Transverse colon (tissue), 4 donors: ENCODE measurements around the gene MOCS1. TPM values are rescaled to one million over a fixed set of nuclear protein-coding genes. Genes with fewer than 3 reads are reported as not detected.

Source experiments
- DNase-seq: peaks from one replicate; pipeline ENCODE4 v3.0.0-alpha.2; 2019
- H3K27ac ChIP-seq, 4 donors: fragments of 200-600 bp; sonication (generic); 2 replicates each; pipeline ENCODE4 v1.5.1; 2016 to 2018; ENCODE audit warnings: inconsistent platforms in 4 of 4
- H3K27me3 ChIP-seq: fragments of 200-600 bp; sonication (generic); 2 replicates; pipeline ENCODE4 v1.5.1; 2017; ENCODE audit warnings: inconsistent platforms
- H3K36me3 ChIP-seq, 4 donors: fragments of 200-600 bp; sonication (generic); 2 replicates each; pipeline ENCODE4 v1.5.1; 2017 to 2019; ENCODE audit warnings: inconsistent platforms in 4 of 4
- H3K4me1 ChIP-seq, 4 donors: fragments of 200-600 bp; sonication (generic); 2 replicates each; pipeline ENCODE4 v1.5.1; 2017 to 2020; ENCODE audit warnings: inconsistent platforms in 4 of 4
- H3K4me3 ChIP-seq, 4 donors: fragments of 200-600 bp; sonication (generic); 1 replicate in 1 of 4; 2 replicates in 3 of 4; pipeline versions ENCODE4 v1.5.1 to v1.6.1; 2017 to 2019; ENCODE audit warnings: inconsistent platforms in 4 of 4
- H3K9me3 ChIP-seq, 2 donors: fragments of 200-600 bp; sonication (generic); 2 replicates each; pipeline ENCODE4 v1.5.1; 2017 to 2019; ENCODE audit warnings: inconsistent platforms in 2 of 2
- EP300 ChIP-seq: sonication (generic); formaldehyde crosslinking; IDR thresholded peaks from one replicate; pipeline ENCODE4 v1.6.1; 2017; ENCODE audit warnings: antibody characterized with exemption, low read depth
- POLR2A ChIP-seq: fragments of 450-650 bp; IDR thresholded peaks from one replicate; pipeline ENCODE4 v1.6.1; 2016; ENCODE audit warnings: antibody characterized with exemption, mild to moderate bottlenecking, moderate library complexity
- POLR2AphosphoS5 ChIP-seq, 3 donors: sonication (generic); formaldehyde crosslinking; IDR thresholded peaks; one replicate each; pipeline ENCODE4 v1.6.1; 2016; ENCODE audit warnings: antibody characterized with exemption in 3 of 3
- whole genome bisulfite sequencing, 2 donors: methylation state at CpG; one replicate each; pipeline ENCODE4 v1.1.5; 2018; ENCODE audit warnings: low coverage in 1 of 2; 5-methylcytosine and 5-hydroxymethylcytosine counted together
- in situ Hi-C, 4 donors: fragments of 200-750 bp; cut with MboI; loops; one replicate each; pipeline versions ENCODE4 v1.15.0 to v1.15.1; 2017; ENCODE audit warnings: low sequenced_read_pairs in 3 of 4, low pct_ligation_motif_present in 1 of 4, low pct_unique_long_range_greater_than_20kb in 1 of 4
- intact Hi-C: fragments of 100-400 bp; cut with DNase I; formaldehyde crosslinking; loops from one replicate; pipeline ENCODE4 v1.15.1; 2023; ENCODE audit warnings: low total_unique reads
- total RNA-seq, 4 donors: library from RNA; depleted of rRNA; stranded (reverse); fragments of >200 nt; gene quantifications; one replicate each; pipeline ENCODE4 v1.1.0, GENCODE V29; 2016
- TF ChIP-seq, protein P1 (sequence below), 5 experiments: fragments of 200-600 bp in 3 of 5; fragments of 450-650 bp in 2 of 5; sonication (generic) in 3 of 5; IDR thresholded peaks; 1 replicate in 2 of 5; 2 replicates in 3 of 5; pipeline ENCODE4 v1.5.1; 2016 to 2017; ENCODE audit warnings: antibody characterized with exemption in 5 of 5, inconsistent platforms in 3 of 5, mild to moderate bottlenecking in 2 of 5, moderate library complexity in 1 of 5

The MOCS1 gene
- total RNA-seq, 4 donors from 2014 or later: 20.6 to 58.3 (median 42.3) TPM

GRCh38 chr6:39947611-39948068, 13.4 kb upstream of the MOCS1 start:
- Histone ChIP-seq H3K27me3 (no peaks in the 10 kb centered on the region), H3K27ac (peak overlapping the region; percentile 6 to 65 (median 50)), H3K36me3 (no peaks in the 10 kb centered on the region), H3K4me1 (peaks cover 9 to 46% (median 30%) of the 10 kb centered on the region in 4 donors), H3K9me3 (no peaks in the 10 kb centered on the region), H3K4me3 (no peak overlapping the region)
- TF ChIP-seq, protein P1, sequence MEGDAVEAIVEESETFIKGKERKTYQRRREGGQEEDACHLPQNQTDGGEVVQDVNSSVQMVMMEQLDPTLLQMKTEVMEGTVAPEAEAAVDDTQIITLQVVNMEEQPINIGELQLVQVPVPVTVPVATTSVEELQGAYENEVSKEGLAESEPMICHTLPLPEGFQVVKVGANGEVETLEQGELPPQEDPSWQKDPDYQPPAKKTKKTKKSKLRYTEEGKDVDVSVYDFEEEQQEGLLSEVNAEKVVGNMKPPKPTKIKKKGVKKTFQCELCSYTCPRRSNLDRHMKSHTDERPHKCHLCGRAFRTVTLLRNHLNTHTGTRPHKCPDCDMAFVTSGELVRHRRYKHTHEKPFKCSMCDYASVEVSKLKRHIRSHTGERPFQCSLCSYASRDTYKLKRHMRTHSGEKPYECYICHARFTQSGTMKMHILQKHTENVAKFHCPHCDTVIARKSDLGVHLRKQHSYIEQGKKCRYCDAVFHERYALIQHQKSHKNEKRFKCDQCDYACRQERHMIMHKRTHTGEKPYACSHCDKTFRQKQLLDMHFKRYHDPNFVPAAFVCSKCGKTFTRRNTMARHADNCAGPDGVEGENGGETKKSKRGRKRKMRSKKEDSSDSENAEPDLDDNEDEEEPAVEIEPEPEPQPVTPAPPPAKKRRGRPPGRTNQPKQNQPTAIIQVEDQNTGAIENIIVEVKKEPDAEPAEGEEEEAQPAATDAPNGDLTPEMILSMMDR (IDR thresholded peaks at IDR 0.05): no peak
- no peak for TF ChIP-seq POLR2AphosphoS5 (IDR thresholded peaks at IDR 0.05)
- no peak for TF ChIP-seq POLR2A
- no peak for TF ChIP-seq EP300
- in situ Hi-C loops (no loop called here), intact Hi-C loops (no loop called here)
- 59 to 65% methylated on average over 2 to 5 of the region's 5 CpGs for WGBS, 2 donors
- DNase-seq: no peak

- no peak overlapping the region for H3K4me3 ChIP-seq
- peaks cover 9 to 46% (median 30%) of the 10 kb centered on the region in 4 donors for H3K4me1 ChIP-seq
- TF ChIP-seq POLR2A: peak; percentile 41
- TF ChIP-seq POLR2AphosphoS5 (IDR thresholded peaks at IDR 0.05): peak in 2 of 3 donors; percentile 20 to 63
- TF ChIP-seq EP300: no peak
- TF ChIP-seq, protein P1 (IDR thresholded peaks at IDR 0.05): no peak
- H3K27ac ChIP-seq: peak overlapping the region; percentile 65 to 78 (median 71)
- in situ Hi-C loops (no loop called here), intact Hi-C loops (no loop called here)
- 58% methylated on average over 1 of the region's 1 CpG; no CpG with 5 or more reads in 1 of the 2 donors for WGBS, 2 donors
- DNase-seq: peak; percentile 72
- H3K27me3 ChIP-seq: no peaks in the 10 kb centered on the region
- H3K36me3 ChIP-seq: no peaks in the 10 kb centered on the region
- H3K9me3 ChIP-seq: no peaks in the 10 kb centered on the region
These were observed 11.4 kb upstream of the MOCS1 start for GRCh38 chr6:39945626-39946025.

GRCh38 chr6:39942903-39943580, 8.8 kb upstream of the MOCS1 start:
- intact Hi-C loops: no loop called here
- no peaks in the 10 kb centered on the region for H3K27me3 ChIP-seq
- TF ChIP-seq EP300 (no peak), POLR2AphosphoS5 (IDR thresholded peaks at IDR 0.05) (no peak), POLR2A (no peak)
- TF ChIP-seq, protein P1 (IDR thresholded peaks at IDR 0.05): no peak
- H3K36me3 ChIP-seq: no peaks in the 10 kb centered on the region
- no peaks in the 10 kb centered on the region for H3K9me3 ChIP-seq
- in situ Hi-C loops: no loop called here
- peaks cover 9 to 52% (median 32%) of the 10 kb centered on the region in 4 donors for H3K4me1 ChIP-seq
- H3K4me3 ChIP-seq: no peak overlapping the region
- H3K27ac ChIP-seq: no peak overlapping the region
- 67 to 88% methylated on average over 5 to 7 of the region's 7 CpGs for WGBS, 2 donors
- no peak for DNase-seq

DNA sequence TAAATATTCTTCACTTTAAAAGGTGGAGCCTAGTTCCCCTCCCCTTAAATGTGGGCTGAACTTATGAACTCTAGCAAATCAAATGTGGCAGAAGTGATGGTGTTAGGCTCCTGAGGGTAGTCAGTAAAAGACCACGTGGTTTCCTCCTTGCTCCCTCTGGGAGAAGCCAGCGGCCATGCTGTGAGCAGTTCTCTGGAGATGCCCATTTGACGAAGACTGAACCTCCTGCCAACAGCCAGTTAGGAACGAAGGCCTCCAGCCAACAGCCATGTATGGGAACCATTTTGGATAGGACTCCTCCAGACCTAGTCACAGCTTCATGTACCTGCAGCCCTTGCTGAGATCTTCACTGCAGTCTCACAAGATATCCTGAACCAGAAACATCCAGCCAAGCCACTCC, 7.6 kb upstream of the MOCS1 start:
- Histone ChIP-seq H3K27me3 (no peaks in the 10 kb centered on the region), H3K9me3 (no peaks in the 10 kb centered on the region), H3K4me1 (peaks cover 10 to 48% (median 30%) of the 10 kb centered on the region in 4 donors), H3K27ac (no peak overlapping the region), H3K4me3 (no peak overlapping the region), H3K36me3 (no peaks in the 10 kb centered on the region)
- in situ Hi-C loops: no loop called here
- TF ChIP-seq POLR2AphosphoS5 (IDR thresholded peaks at IDR 0.05) (no peak), POLR2A (no peak), EP300 (no peak)
- TF ChIP-seq, protein P1 (IDR thresholded peaks at IDR 0.05): no peak
- intact Hi-C loops: no loop called here
- DNase-seq: no peak
- WGBS, 2 donors: 73% methylated on average over 4 of the region's 4 CpGs; no CpG with 5 or more reads in 1 of the 2 donors
